ENCODE measurements around the gene ESYT3. TPM values are rescaled to one million over a fixed set of nuclear protein-coding genes. Genes with fewer than 3 reads are reported as not detected.
"Not testable (repeated sequence)": the region's sequence is repeated elsewhere in the genome, so short reads cannot be mapped to it uniquely, and the experiment has no call there.

ESYT3 gene
- total RNA-seq, 4 donors from 2014 or later: 0.20 to 2.3 (median 0.77) TPM

DNA sequence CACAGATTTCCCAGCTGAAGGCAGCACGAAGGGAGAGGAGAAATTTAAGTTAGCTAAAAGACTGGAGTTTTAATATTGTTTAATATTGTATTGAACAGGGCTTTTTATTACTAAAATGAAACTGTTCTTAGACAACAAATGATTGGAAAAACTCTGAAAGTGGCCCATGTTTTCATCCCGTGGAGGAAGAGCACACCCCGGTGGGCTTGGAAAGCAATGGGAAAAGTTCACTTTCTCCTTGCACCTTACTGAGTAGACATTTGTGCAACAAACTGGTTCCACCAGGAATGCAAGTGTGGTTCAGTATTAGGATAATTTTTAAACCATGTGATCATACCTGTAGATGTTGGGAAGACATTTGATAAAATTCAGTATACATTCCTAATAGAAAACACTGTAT, 8.2 kb upstream of the ESYT3 start:
- no peaks in the 10 kb centered on the region for H3K36me3 ChIP-seq
- H3K4me3 ChIP-seq: no peak overlapping the region
- no peak for ATAC-seq
- DNase-seq: no peak
- no peaks in the 10 kb centered on the region for H3K9me3 ChIP-seq
- intact Hi-C loops (cut with DNase I; ENCODE audit: low total_unique reads) (no loop called here), in situ Hi-C loops (cut with MboI; ENCODE audit: low sequenced_read_pairs in 4 of 4) (no loop called here)
- no peaks in the 10 kb centered on the region for H3K27me3 ChIP-seq
- H3K27ac ChIP-seq: no peak overlapping the region
- TF ChIP-seq POLR2A (IDR thresholded peaks at IDR 0.05) (no peak), CTCF (IDR thresholded peaks at IDR 0.05 in 4 of 5, conservative IDR thresholded peaks at IDR 0.05 in 1 of 5) (peak in 3 of 5 experiments; percentile 5 to 32 (median 12))
- H3K4me1 ChIP-seq: no peaks in the 10 kb centered on the region

- ATAC-seq; H3K27me3 ChIP-seq; DNase-seq; H3K9me3 ChIP-seq; H3K27ac ChIP-seq; in situ Hi-C loops (cut with MboI; ENCODE audit: low sequenced_read_pairs in 4 of 4); intact Hi-C loops (cut with DNase I; ENCODE audit: low total_unique reads); H3K36me3 ChIP-seq; H3K4me3 ChIP-seq; H3K4me1 ChIP-seq: not testable (repeated sequence)
Measured at GRCh38 chr3:138426754-138427153, 7.7 kb upstream of the ESYT3 start.

GRCh38 chr3:138429665-138430064, 4.8 kb upstream of the ESYT3 start:
- Histone ChIP-seq H3K27me3 (peaks cover 0 to 3% (median 0%) of the 10 kb centered on the region in 3 donors), H3K9me3 (no peaks in the 10 kb centered on the region), H3K4me1 (peaks cover 3 to 8% of the 10 kb centered on the region in 2 donors), H3K36me3 (no peaks in the 10 kb centered on the region), H3K27ac (no peak overlapping the region), H3K4me3 (no peak overlapping the region)
- in situ Hi-C loops (cut with MboI; ENCODE audit: low sequenced_read_pairs in 4 of 4): no loop called here
- intact Hi-C loops (cut with DNase I; ENCODE audit: low total_unique reads): no loop called here
- no peak for DNase-seq
- ATAC-seq: no peak
- TF ChIP-seq CTCF (IDR thresholded peaks at IDR 0.05 in 4 of 5, conservative IDR thresholded peaks at IDR 0.05 in 1 of 5) (no peak), POLR2A (IDR thresholded peaks at IDR 0.05) (no peak)

DNA sequence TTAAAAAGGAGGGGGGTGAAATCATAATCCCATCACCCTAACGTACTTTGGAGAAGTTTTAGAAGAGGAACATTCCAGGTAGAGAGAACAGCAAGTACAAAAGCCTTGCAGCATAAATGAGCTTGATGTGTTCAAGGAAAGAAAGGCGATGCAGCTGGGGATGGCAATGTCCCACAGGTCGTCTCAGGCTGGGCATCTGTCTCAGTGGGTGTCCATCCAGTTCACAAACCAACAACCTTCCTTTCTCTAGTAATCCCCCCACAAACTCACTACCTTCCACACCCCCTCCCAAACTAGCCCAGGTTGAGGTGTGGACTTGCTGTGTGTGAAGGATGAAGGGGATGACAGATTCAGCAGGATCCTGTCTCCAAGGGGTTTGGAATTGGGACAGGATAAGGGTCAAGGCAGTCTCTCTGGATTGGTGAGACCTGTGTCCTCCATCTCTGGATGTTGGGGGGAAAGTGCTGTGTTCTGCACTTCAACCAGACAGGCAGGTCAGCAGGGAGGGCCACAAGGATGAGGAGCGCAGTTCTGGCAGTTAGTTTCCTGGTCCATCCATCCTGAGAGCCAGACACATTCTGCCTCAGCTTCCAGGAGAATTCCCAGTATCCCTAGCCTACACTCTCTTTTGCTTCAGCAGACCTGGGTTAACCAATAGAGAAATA, 1.7 kb upstream of the ESYT3 start:
- in situ Hi-C loops (cut with MboI; ENCODE audit: low sequenced_read_pairs in 4 of 4): no loop called here
- Histone ChIP-seq H3K4me1 (peaks cover 3 to 19% of the 10 kb centered on the region in 2 donors), H3K27me3 (peaks cover 0 to 9% (median 6%) of the 10 kb centered on the region in 3 donors), H3K4me3 (no peak overlapping the region), H3K36me3 (no peaks in the 10 kb centered on the region), H3K27ac (no peak overlapping the region), H3K9me3 (no peaks in the 10 kb centered on the region)
- no peak for ATAC-seq
- intact Hi-C loops (cut with DNase I; ENCODE audit: low total_unique reads): no loop called here
- TF ChIP-seq POLR2A (IDR thresholded peaks at IDR 0.05): no peak
- TF ChIP-seq CTCF (IDR thresholded peaks at IDR 0.05 in 4 of 5, conservative IDR thresholded peaks at IDR 0.05 in 1 of 5): no peak
- no peak for DNase-seq

- in situ Hi-C loops (cut with MboI; ENCODE audit: low sequenced_read_pairs in 4 of 4): no loop called here
- peaks cover 3 to 19% of the 10 kb centered on the region in 2 donors for H3K4me1 ChIP-seq
- DNase-seq (no peak), ATAC-seq (no peak)
- H3K36me3 ChIP-seq: no peaks in the 10 kb centered on the region
- intact Hi-C loops (cut with DNase I; ENCODE audit: low total_unique reads): no loop called here
- TF ChIP-seq POLR2A (IDR thresholded peaks at IDR 0.05) (no peak), CTCF (IDR thresholded peaks at IDR 0.05 in 4 of 5, conservative IDR thresholded peaks at IDR 0.05 in 1 of 5) (no peak)
- peaks cover 0 to 9% (median 6%) of the 10 kb centered on the region in 3 donors for H3K27me3 ChIP-seq
- H3K9me3 ChIP-seq: no peaks in the 10 kb centered on the region
- H3K27ac ChIP-seq: no peak overlapping the region
- peak overlapping the region; percentile 62 to 65 (median 62) for H3K4me3 ChIP-seq
Measured at GRCh38 chr3:138433892-138434275, 532 bp upstream of the ESYT3 start.

Measured in gastrocnemius medialis (tissue), 4 donors.